GM12892 (cell line): ENCODE measurements around the gene MAEA.

Experiments
- POLR2A ChIP-seq: IDR thresholded peaks from 2 replicates; pipeline ENCODE4 v1.6.1; 2011; ENCODE audit warnings: low read depth, low read length, control low read depth
- POLR2AphosphoS5 ChIP-seq: IDR thresholded peaks from 2 replicates; pipeline ENCODE4 v1.6.1; 2011; ENCODE audit warnings: low read depth, low read length, control low read depth

GRCh38 chr4:1383728-1384591, 94.3 kb downstream of the MAEA start:
- TF ChIP-seq POLR2AphosphoS5 (no peak), POLR2A (no peak)
